ENCODE results near the gene PHETA1.

The PHETA1 gene

DNA sequence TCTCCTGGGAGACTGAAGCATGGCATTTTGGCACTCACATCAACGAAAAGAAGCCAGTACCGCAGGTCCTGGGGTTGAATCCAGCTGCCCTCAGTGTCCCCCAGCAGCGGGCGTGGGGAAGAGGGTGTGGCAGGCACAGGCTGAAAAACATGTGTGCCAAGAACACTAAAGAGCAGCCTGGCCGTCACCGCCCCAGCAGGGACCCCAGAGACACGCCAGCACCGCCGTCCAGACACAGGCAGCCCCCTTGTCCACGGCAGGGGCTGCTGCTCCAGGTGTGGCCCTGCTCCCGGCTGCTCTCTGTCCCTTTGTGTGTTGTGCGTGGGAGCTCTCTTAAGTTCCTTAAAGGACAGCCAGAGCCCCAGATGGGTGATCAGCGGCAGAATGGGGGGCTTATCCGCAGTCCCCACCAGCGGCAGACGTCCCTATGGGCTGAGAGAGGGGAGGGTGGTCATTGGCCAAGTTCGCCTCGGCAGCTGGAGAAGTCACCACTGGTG, 556 bp downstream of the PHETA1 start:
- H3K4me1 ChIP-seq (ENCODE audit: insufficient read depth, low read length) = peaks cover 28% of the 10 kb centered on the region
- no peak for TF ChIP-seq EZH2 (IDR thresholded peaks at IDR 0.05; ENCODE audit: borderline replicate concordance, low read depth, low read length, severe bottlenecking)
- TF ChIP-seq, protein P1, sequence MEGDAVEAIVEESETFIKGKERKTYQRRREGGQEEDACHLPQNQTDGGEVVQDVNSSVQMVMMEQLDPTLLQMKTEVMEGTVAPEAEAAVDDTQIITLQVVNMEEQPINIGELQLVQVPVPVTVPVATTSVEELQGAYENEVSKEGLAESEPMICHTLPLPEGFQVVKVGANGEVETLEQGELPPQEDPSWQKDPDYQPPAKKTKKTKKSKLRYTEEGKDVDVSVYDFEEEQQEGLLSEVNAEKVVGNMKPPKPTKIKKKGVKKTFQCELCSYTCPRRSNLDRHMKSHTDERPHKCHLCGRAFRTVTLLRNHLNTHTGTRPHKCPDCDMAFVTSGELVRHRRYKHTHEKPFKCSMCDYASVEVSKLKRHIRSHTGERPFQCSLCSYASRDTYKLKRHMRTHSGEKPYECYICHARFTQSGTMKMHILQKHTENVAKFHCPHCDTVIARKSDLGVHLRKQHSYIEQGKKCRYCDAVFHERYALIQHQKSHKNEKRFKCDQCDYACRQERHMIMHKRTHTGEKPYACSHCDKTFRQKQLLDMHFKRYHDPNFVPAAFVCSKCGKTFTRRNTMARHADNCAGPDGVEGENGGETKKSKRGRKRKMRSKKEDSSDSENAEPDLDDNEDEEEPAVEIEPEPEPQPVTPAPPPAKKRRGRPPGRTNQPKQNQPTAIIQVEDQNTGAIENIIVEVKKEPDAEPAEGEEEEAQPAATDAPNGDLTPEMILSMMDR (IDR thresholded peaks at IDR 0.05; ENCODE audit: borderline replicate concordance, extremely low read depth, low read length, poor library complexity, severe bottlenecking) = no peak
- H3K79me2 ChIP-seq (ENCODE audit: insufficient read depth, low read length) = no peaks in the 10 kb centered on the region; the same call in 1 of the 2 replicates
- no peaks in the 10 kb centered on the region for H3K9me3 ChIP-seq (ENCODE audit: insufficient read depth, low read length, severe bottlenecking)
- no peaks in the 10 kb centered on the region for H4K20me1 ChIP-seq (ENCODE audit: insufficient read depth, low read length)
- no peak overlapping the region for H3K27ac ChIP-seq (ENCODE audit: low read length)
- ATAC-seq (ENCODE audit: insufficient read depth, low read depth) (peak; percentile 5; the same call in 1 of the 3 replicates), DNase-seq (peak; percentile 13)
- H2AFZ ChIP-seq (ENCODE audit: low read depth, low read length) = peak overlapping the region; percentile 99
- peak overlapping the region; percentile 66 to 92 for H3K4me3 ChIP-seq (ENCODE audit: low read depth in 1 of 2, low read length in 2 of 2)
- H3K4me2 ChIP-seq (ENCODE audit: insufficient read depth, low read length) = peak overlapping the region; percentile 100
- H3K27me3 ChIP-seq (ENCODE audit: insufficient read depth, low read length, poor library complexity) = no peaks in the 10 kb centered on the region
- no peaks in the 10 kb centered on the region for H3K36me3 ChIP-seq (ENCODE audit: insufficient read depth, low read length)
- peak overlapping the region; percentile 68 for H3K9ac ChIP-seq (ENCODE audit: low read depth, low read length)

DNA sequence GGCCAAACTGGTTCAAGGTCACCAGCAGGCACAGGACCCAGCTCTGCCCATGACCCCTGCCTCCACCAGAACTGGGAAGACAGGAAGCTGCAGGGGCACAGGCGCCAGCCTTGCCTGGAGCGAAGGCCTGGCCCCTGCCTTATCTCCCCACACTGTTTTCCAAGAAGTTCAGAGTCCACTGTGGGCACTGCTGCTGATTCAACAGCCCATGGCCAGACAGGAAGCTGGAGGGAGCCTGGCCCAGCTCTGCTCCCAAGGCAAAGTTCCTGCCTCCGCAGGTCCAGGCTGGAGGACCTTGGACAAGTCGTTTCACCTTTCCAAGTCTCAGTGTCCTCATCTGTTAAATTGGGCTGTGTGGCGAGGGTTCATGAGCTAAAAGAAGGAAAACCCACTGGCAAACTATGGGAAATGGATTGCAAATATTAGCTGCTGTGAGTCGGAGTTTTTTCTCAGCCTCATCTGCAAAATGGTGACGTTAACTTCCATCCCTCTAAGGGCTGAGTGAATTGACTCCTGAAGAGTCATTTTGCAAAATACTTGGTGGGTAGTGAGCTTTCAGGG, 1.2 kb downstream of the PHETA1 start:
- H4K20me1 ChIP-seq (ENCODE audit: insufficient read depth, low read length) = no peaks in the 10 kb centered on the region
- H3K9ac ChIP-seq (ENCODE audit: low read depth, low read length) = peak overlapping the region; percentile 68
- no peak for DNase-seq
- H3K4me3 ChIP-seq (ENCODE audit: low read depth in 1 of 2, low read length in 2 of 2) = peak overlapping the region in 1 of 2 experiments; percentile 92; a peak in 2 of 4 replicates
- H3K4me2 ChIP-seq (ENCODE audit: insufficient read depth, low read length) = peak overlapping the region; percentile 100
- no peaks in the 10 kb centered on the region for H3K27me3 ChIP-seq (ENCODE audit: insufficient read depth, low read length, poor library complexity)
- no peak for ATAC-seq (ENCODE audit: insufficient read depth, low read depth)
- H2AFZ ChIP-seq (ENCODE audit: low read depth, low read length) = 0 out of 2 replicates have a peak overlapping the region, but pooled peaks have one; percentile 99
- H3K79me2 ChIP-seq (ENCODE audit: insufficient read depth, low read length) = no peaks in the 10 kb centered on the region; the same call in 1 of the 2 replicates
- H3K27ac ChIP-seq (ENCODE audit: low read length) = no peak overlapping the region
- no peaks in the 10 kb centered on the region for H3K9me3 ChIP-seq (ENCODE audit: insufficient read depth, low read length, severe bottlenecking)
- peaks cover 28% of the 10 kb centered on the region for H3K4me1 ChIP-seq (ENCODE audit: insufficient read depth, low read length)
- H3K36me3 ChIP-seq (ENCODE audit: insufficient read depth, low read length) = no peaks in the 10 kb centered on the region
- no peak for TF ChIP-seq EZH2 (IDR thresholded peaks at IDR 0.05; ENCODE audit: borderline replicate concordance, low read depth, low read length, severe bottlenecking)
- TF ChIP-seq, protein P1 (IDR thresholded peaks at IDR 0.05; ENCODE audit: borderline replicate concordance, extremely low read depth, low read length, poor library complexity, severe bottlenecking) = no peak

DNA sequence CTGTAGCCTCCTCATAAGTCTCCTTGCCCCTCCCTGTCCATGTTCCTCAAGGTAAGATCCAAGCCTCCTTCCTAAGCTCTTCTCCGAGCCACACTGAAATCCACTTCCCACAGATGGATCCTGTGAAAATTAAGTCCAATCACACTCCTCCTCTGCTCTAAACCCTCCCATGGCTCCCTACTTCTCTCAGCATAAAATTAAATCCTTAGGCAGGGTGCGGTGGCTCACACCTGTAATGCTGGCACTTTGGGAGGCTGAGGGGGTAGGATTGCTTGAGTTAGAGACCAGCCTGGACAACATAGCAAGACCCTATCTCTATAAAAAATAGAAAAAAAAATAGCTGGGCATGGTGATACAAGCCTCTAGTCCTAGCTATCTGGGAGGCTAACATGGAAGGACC, 2.3 kb downstream of the PHETA1 start:
- no peak for TF ChIP-seq EZH2 (IDR thresholded peaks at IDR 0.05; ENCODE audit: borderline replicate concordance, low read depth, low read length, severe bottlenecking)
- TF ChIP-seq, protein P1 (IDR thresholded peaks at IDR 0.05; ENCODE audit: borderline replicate concordance, extremely low read depth, low read length, poor library complexity, severe bottlenecking) = no peak
- DNase-seq (no peak), ATAC-seq (ENCODE audit: insufficient read depth, low read depth) (no peak)
- no peaks in the 10 kb centered on the region for H3K27me3 ChIP-seq (ENCODE audit: insufficient read depth, low read length, poor library complexity)
- H3K9ac ChIP-seq (ENCODE audit: low read depth, low read length) = no peak overlapping the region
- H2AFZ ChIP-seq (ENCODE audit: low read depth, low read length) = no peak overlapping the region
- no peaks in the 10 kb centered on the region; the same call in 1 of the 2 replicates for H3K79me2 ChIP-seq (ENCODE audit: insufficient read depth, low read length)
- H3K9me3 ChIP-seq (ENCODE audit: insufficient read depth, low read length, severe bottlenecking) = no peaks in the 10 kb centered on the region
- no peak overlapping the region for H3K27ac ChIP-seq (ENCODE audit: low read length)
- H3K4me2 ChIP-seq (ENCODE audit: insufficient read depth, low read length) = no peak overlapping the region; the same call in 1 of the 2 replicates
- no peaks in the 10 kb centered on the region for H4K20me1 ChIP-seq (ENCODE audit: insufficient read depth, low read length)
- H3K4me3 ChIP-seq (ENCODE audit: low read depth in 1 of 2, low read length in 2 of 2) = no peak overlapping the region
- no peaks in the 10 kb centered on the region; the same call in 1 of the 2 replicates for H3K36me3 ChIP-seq (ENCODE audit: insufficient read depth, low read length)
- peaks cover 28% of the 10 kb centered on the region for H3K4me1 ChIP-seq (ENCODE audit: insufficient read depth, low read length)

Measured in DND-41 (cell line).